HG03097 (cell line): ENCODE data around the gene FANCL.
"Not testable (repeated sequence)": the region's sequence is repeated elsewhere in the genome, so short reads cannot be mapped to it uniquely, and the experiment has no call there.

Experiments
- ATAC-seq: cut with Tn5 transposase; IDR thresholded peaks from one replicate; pipeline ENCODE4 v1.9.1; 2021; ENCODE audit not compliant: unreplicated experiment, low FRiP score

The FANCL gene

DNA sequence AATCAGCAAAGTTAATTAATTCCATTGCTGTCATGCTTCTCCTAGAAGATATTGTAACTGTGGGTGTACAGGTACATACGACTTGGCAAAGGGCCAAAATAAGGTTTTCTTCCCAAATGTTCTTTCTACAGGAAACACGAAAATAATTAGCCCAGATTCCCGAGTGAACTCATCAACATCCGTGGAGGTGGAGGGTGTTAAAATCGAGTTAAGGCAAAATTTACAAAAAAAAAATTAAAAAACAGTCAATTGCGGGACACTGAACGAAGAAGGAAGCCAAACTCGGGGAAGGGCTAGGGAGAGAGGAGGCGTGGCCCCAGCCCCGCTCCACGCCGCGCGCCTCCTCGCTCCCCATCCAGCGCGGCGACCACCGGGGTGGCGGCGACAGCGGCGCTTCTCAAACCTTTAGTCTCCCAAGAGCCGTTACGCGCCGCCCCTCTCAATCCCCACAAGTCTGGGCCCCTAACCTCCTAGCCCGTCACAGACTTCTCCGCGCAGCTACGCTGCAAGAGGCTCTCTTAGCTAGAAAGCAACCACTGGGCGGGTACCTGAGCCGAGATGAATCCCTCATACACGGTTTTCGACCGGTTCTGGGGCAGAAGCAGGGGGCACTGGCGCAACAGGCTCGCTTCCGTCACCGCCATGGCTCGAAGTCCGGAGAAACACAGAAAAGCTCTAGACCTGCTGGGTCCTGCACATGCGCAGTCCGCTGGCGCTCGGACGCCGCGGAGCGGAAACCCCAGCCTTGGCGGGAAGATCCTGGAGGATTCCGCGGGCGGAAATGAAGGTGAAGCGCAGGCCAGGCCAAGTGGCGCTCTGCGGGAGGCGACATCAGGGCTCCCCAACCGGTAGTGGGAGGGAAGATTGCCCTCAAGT, at the start of gene FANCL:
Gene FANCL (minus strand): TSS at position 656 of the 876 bp plus-strand sequence. CDS start 12 bp downstream, at position 644.
- peak; percentile 84 for ATAC-seq

DNA sequence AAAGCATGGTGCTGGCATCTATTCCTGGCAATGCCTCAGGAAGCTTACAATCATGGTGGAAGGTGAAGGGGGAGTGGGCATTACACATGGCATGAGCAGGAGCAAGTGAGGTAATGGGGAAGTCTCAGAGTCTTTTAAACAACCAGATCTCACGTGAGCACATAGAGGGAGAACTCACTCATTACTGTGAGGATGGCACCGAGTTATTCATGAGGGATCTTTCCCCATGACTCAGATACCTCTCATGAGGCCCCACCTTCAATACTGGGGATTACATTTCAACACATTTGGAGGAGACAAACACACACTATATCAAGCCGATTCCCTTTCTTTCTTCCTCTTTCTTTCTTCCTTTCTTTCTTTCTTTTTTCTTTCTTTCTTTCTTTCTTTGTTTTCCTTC, 47.9 kb upstream of the FANCL start:
- ATAC-seq, result no peak

DNA sequence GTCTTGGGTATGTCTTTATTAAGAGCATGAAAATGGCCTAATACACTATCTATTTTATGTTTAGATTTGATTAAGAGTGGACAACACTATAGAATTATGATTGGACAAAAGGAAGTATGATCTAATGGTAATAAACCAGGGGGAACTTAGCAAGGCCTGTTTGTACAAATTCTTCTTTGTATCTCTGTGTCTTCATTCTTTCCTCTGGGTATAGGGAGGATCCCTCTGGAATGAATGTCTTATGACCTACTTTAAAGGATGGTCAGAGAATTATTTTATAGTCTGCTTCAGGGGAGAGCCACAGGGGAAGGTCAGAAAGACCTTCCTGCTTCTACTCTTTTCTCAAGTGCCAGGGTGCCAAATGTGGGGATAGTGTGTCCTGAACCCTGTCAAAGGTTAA, 42.8 kb upstream of the FANCL start:
- ATAC-seq, result no peak

DNA sequence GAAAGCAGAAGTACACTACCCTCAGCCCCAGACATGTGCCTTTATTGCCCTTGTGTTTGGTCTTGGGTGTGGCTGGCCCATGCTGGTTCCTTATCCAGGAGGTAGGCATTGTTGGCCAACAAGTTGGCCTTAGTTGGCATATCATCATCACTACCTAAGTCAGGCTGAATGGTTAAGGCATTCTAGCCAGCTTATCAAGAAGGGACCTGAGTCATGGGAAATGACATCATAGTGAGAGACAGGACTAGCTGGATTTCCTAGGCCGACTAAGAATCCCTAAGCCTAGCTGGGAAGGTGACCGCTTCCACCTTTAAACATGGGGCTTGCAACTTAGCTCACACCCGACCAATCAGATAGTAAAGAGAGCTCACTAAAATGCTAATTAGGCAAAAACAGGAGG, 34.0 kb upstream of the FANCL start:
- ATAC-seq, result not testable (repeated sequence)

DNA sequence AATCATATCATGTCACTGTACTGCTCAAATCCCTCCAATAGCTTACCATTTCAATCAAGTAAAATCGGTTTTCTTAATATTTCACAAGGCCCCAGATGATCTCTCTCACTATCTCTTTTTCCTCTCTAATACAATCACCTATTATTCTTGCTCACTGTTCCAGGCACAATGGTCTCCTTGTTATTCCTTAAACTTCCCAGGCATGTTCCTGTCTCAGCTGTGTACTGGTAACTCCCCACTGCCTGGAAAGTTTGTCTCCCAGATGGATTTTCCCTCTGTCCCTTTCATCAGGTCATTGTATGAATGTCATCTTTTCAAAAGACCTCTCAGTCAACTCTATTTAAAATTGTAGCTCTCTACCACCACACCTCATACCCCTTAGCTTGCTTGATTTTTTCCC, 30.7 kb upstream of the FANCL start:
- no peak for ATAC-seq

DNA sequence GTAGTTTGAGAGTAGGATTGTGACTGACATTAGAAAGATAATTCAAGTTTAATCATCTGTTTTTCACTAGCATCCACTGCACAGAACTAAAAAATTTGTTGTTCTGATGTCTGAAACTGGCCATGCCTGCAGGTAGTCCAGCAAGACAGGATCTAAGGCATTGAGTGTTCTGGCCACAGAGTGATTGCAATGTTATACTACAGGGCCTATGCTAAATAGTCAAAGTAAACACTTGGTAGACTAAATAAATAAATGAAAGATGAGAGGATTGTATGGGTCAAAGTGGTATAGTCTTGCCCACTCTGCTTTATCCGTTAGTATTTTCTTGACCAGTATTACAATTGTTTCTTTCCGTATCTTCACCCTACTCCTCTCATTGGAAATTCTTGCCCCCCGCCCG, 27.6 kb upstream of the FANCL start:
- ATAC-seq, result no peak

DNA sequence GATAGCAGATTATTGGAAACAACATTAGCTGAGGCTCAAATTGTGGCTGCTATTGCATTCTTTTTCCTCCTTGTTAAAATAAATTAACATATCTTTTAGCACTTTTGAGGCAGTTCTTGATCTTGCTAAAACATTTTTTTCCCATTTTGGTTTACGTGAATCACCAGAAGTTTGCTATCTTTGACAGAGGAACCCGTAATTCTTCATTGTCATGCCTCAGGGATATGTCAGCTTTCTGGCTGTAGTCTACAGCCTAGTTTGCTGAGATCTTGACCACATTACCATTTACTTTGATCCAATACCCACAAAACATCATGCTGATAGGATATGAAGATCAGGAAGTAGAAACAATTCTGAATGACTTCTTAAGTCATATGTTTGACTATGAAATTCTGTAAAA, 25.1 kb upstream of the FANCL start:
- no peak for ATAC-seq

DNA sequence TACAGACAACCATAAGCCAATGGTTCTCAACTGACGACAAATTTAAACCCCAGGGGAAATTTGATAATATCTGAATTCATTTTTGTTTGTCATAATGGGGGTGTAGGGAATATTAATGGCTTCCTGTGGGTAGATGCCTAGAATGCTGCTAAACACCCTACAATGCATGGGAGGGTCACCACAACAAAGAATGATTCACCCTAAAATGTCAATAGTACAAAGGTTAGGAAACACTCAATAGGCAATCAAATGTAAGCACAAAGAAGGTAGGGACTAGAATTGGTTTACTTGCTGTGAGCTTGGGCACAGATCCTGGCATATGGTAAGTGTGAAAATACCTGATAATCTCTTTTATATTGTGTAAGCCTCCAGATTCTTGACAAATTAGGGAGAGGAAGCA, 20.1 kb upstream of the FANCL start:
- ATAC-seq, result no peak

DNA sequence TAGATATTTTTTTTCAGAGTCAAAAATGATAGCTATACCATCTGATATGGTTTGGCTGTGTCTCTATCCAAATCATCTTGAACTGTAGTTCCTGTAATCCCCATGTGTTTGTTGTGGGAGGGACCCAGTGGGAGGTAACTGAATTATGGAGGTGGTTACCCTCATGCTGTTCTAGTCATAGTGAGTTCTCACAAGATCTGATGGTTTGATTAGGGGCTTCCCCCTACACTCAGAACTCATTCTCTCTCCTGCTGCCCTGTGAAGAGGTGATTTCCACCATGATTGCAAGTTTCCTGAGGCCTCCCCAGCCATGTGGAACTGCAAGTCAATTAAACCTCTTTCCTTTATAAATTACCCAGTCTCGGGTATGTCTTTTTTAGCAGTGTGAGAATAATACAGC, 17.3 kb upstream of the FANCL start:
- ATAC-seq, result not testable (repeated sequence)

DNA sequence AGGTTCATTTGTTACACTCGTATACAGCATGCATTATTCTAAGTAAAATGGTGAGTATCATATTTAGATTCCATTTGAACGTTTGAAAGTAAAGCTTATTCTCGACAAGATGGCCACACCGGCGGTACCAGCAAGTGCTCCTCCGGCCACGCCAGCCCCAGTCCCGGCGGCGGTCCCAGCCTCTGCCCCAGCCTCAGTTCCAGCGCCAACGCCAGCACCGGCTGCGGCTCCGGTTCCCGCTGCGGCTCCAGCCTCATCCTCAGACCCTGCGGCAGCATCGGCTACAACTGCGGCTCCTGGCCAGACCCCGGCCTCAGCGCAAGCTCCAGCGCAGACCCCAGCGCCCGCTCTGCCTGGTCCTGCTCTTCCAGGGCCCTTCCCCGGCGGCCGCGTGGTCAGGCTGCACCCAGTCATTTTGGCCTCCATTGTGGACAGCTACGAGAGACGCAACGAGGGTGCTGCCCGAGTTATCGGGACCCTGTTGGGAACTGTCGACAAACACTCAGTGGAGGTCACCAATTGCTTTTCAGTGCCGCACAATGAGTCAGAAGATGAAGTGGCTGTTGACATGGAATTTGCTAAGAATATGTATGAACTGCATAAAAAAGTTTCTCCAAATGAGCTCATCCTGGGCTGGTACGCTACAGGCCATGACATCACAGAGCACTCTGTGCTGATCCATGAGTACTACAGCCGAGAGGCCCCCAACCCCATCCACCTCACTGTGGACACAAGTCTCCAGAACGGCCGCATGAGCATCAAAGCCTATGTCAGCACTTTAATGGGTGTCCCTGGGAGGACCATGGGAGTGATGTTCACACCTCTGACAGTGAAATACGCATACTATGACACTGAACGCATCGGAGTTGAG, 10.4 kb upstream of the FANCL start:
- ATAC-seq, result not testable (repeated sequence)

DNA sequence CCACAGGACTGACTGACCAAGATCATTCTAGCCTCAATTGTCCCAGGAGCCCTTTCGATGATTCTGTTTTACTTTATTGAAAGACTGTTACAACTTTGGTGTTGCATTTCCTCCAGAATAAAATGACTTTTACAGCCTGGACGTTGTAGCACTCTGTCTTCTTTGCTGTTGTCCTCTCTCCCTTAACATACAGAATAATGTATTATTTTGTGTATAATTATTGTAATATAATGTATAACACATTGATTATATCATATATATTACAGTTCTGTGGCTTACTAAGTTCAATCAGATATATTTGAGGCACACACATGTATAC, 380 bp upstream of the FANCL start:
- ATAC-seq, result no peak

DNA sequence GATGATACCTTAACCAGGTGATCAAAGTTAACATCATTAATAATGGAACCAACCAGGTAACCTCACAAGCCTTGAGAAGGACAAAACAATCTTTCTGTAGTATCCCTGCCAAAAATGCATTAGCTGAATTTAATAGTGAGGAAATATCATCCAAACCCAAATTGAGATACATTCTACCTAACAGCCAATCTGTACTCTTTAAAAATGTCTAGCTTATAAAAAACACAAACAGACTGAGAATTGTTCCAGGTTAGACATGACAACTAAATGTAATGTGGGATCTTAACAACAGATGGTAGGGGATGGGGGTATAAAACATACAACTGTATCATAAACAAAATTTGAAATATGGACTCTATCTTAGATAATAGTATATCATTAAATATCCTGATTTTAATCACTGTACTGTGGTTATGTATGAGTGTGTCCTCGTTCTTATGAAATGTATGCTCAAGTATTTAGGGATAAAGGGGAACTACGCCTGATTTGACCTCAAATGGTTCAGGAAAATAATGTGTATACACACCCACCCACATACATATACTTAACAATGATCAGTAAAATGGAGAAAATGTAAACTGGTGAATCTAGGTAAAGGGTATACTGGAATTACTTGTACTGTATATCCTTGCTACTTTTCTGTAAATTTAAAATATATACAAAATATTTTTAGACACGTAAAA, 1.7 kb downstream of the FANCL start:
- no peak for ATAC-seq

DNA sequence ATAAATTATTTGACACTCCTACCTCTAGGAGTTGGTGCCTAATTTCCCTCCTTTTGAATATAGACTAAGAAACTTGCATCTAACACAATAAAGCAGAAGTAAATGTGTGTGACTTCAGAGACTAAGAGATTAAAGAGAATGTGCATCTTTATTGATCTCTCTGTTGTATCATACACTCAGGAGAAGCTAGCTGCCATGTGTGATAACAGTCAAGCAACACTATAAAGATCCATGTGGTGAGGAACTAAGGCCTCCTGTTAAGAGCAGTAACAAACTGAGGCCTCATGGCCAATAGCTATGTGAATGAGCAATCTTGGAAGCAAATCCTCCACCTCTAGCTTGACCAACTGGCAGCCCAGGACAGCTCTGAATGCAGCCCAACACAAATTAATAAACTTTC, 3.4 kb downstream of the FANCL start:
- no peak for ATAC-seq

DNA sequence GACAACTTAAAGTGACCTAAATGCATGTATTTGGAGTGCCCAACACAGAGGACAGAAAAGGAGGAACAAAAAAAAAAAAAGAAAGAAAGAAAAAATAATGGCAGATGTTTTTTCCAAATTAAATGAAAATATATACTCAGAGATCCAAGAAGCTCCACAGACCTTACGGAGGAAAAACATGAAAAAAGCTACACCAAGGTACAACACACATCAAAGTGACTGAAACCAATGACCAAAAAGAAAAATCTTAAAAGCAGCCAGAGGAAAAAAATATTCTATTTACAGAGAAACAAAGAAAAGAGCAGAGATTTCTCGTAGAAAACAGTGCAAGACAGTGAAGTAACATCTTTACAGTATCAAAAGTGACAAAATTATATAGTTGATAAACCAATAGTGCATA, 5.1 kb downstream of the FANCL start:
- ATAC-seq, result no peak

DNA sequence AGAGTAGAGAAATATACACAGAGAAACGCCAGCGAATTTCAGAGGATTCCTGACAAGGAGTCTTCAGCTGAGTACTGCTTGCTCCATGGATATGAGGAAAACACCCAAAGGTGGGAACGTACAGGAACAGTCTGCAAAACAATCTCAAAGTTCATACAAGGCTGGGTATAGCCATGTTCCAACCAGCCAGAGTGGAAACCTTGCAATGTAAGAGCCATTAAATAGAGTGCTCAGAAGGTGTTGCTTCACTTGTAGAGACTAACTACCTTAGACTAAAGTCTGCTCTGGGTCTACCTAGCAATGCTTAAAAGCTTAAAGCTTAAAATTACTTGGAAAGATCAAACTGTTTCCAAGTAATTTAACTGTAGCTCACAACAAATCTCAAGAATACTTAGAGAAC, 6.0 kb downstream of the FANCL start:
- ATAC-seq, result no peak

DNA sequence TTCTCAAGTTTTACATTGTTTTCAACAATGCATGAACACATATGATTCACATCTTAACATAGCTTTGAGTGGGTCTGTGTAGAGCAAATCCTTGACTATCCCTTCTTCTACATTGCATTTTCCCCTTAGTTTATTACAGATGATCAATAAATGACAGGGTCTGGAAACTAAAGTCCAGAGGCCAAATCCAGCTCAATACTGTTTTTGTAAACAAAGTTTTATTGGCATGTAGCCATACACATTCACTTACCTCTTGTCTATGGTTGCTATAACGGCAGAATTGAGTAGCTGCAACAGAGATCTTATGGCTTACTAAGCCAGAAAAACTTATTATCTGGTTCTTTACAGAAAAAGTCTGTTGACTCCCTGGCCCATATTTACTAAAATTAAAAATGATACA, 12.8 kb downstream of the FANCL start:
- ATAC-seq, result no peak

DNA sequence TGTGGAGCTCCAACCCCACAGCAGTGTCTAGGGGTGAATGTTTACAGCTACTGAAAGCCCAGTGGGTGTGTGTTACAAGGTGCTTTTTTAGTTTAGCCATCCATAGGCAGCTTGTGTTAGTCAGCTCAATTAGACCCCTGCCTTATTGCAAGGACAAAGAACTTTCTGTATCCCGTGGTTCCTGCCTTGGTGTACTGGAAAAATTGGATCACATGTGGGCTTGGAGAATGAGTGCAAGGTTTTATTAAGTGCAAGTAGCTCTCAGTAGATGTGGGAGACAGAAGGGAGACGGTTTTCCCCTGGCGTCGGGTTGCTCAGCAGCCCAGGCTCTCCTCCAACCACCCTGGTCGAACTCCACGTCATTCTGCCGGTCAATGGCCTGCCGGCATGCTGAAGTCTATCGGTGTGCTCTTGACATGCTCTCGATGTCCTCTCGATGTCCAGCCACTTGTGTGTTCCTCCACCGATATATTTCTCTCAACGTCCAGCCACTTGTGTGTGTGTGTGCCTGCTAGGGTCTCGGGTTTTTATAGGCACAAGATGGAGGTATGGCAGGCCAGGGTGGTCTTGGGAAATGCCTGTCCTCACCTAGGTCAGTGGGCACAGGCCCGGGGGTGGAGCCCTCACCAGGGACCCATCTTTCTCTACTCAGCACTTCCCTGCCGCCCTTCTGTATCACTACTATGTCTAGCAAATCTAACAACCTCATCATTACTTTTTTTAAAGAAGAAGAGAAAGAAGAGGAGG, 13.8 kb downstream of the FANCL start:
- ATAC-seq, result no peak

DNA sequence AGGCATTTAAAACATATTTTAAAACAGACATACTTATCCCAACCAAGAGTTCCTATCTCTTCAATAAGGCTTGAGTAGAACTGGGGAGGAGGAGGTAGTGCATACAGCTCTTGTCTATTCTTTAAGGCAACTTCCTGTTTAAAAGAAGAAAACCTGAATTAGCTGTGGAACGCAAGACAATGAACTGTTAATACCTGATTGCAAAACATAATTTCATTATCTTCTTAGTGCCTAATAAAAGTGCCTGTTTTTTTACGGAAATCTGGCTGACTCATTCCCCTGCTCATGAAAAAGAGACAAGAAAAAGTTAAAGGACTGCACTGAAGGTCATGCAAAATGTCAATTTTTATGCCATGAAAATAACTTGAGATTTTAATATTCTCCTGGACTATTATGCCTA, 19.2 kb downstream of the FANCL start:
- no peak for ATAC-seq

DNA sequence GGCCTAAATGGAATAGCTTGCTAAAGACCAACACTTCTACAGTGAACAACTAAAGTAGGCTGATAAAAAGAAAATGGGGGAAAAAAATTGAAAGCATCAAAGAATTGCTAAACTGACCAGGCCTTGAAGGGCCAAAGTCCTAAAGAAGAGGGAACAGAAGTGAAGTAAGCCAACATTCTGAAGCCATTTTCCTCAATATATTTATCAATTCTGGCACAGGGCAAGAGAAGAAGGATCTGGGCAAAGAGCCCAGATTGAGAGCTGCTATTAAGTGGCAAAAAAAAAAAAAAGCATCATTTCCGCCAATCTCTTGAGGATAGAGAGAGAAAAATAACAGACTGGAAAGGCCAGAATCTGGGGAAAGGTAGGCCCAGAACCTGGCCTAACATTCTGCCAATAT, 25.7 kb downstream of the FANCL start:
- no peak for ATAC-seq

DNA sequence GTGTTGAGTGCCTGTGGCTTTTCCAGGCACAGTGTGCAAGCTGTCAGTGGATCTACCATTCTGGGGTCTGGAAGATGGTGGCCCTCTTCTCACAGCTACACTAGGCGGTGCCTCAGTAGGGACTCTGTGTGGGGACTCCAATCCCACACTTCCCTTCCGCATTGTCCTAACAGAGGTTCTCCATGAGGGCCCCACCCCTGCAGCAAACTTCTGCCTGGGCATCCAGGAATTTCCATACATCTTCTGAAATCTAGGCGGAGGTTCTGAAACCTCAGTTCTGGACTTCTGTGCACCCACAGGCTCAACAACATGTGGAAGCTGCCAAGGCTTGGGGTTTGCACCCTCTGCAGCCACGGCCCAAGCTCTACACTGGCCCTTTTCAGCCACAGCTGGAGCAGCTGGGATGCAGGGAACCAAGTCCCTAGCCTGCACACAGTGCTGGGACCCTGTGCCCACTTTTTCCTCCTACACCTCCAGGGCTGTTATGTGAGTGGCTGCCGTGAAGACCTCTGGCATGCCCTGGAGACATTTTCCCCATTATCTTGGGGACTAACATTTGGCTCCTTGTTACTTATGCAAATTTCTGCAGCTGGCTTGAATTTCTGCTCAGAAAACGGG, 30.1 kb downstream of the FANCL start:
- ATAC-seq, result not testable (repeated sequence)
